GM21786 (cell line): ENCODE data around the gene ATP1B4.
"Not testable (repeated sequence)": the region's sequence is repeated elsewhere in the genome, so short reads cannot be mapped to it uniquely, and the experiment has no call there.

ENCODE experiments used
- ATAC-seq: cut with Tn5 transposase; IDR thresholded peaks from one replicate; pipeline ENCODE4 v1.9.1; 2021; ENCODE audit not compliant: unreplicated experiment

ATP1B4 gene

DNA sequence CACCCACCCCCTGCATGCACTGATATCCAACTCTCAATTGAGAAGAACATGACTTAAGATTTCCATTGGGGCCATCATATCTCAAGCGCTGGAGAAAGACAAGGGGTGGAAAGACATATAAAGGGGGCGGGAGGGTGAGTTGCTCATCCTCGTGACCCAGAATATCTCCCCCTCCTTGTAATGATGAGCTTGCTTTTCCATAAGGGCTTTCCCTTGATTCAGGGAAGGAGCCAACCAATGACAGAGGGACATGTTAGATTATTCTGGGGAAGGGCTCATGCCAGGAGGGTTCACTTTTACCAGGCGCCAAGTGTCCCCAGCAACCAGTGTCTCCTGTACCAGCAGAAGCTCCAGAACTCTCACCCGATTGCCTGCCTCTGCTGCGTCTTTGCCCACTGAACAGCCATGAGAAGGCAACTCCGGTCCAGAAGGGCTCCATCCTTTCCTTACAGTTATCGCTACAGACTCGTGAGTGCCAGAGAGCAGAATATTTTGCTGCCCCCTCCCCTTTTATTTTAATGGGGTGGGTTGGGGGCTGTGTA is at the start of gene ATP1B4:
ATP1B4 (plus strand) TSS at position 326 of the 542 bp plus-strand sequence; CDS start at position 406, 80 bp downstream.
- no peak for ATAC-seq

DNA sequence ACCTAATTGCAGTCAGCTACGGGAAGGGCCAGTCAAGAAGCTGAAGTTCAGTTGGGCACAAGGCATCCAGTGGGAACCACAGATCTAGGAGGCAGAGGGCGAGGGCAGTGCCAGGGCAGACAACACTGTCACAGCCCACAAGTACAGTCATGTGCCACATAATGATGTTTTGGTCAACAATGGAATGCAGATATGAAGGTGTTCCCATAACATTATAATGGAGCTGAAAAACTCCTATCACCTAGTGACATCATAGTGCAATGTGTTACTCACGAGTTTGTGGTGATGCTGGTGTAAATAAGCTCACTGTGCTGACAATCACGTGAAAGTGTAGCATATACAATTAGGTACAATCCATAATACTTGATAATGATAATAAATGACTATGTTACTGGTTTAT is 46.1 kb upstream of the ATP1B4 start:
- no peak for ATAC-seq

DNA sequence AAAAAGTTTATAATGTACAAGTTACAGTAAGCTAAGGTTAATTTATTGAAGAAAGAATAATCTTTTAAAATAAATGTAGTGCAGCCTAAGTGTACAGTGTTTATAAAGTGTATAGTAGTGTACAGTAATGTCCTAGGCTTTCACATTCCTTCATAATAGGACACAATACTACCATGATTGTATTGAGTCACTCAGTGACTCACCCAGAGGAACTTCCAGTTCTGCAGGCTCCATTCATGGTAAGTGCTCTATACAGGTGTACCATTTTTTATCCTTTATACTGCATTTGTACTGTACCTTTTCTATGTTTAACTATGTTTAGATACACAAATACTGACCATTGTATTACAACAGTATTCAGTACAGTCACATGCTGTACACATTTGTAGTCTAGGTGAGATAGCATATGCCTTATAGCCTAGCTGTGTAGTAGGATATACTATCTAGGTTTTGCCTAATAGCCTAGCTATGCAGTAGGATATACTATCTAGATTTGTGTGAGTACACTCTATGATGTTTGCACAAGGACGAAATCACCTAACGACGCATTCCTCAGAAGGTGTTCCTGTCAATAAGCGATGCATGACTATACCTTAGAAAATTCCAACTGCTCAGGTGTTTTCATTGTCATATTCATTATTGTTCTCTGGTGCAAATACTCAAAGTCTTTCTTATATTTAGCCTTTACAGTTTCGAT is 45.2 kb upstream of the ATP1B4 start:
- ATAC-seq = no peak

DNA sequence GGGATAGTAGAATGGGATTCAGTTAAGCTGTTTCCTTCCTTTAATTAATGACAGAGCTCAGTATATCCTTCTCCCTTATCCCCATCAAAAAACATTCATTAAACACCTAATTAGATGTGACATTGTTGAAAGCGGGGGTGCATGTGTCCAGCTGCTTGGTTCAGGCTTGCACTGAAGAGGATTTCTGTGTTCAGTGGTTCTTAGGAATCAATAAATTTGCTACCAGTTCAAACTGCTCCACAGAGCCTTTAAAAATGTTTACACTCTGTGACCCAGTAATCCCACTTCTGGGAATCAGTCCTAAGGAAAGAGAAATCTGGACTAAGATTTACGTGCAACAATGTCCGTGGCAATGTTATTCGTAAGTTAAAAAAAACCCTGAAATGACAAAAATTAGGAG is 43.5 kb upstream of the ATP1B4 start:
- no peak for ATAC-seq

DNA sequence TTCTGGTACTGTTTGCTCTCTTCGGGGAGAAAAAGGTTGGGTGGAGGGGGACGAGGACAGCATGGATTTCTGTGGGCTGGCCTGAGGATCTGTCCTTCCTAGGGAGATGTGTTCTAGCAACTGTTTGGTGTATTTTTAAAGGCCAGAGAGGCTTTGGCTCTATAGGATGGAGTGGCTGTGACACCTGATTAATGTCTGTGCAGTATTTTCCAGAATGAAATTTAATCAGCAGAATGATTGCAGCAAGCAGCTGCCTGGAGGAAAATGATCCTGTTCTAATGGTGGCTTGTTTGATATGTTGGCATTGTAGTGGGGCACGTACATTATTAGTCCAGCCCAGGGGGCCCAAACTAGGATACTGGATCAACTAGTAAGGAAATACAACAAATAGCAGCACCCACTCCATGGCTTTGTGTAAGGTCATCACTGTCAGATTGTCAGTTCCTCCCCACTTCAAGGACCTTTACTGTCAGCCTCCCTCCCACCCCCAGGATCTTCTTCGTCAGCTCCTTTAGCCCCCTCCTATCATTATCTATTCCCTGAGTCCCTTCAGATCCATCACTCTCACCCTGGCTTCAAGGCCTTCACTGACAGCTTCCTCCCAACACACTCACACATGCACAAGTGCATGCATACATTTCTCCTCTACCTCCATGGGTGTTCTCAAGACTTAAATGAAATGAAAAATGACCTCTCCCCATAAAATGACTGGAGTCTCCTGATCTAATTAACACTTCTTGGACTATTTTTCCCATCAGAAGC is 40.2 kb upstream of the ATP1B4 start:
- ATAC-seq = no peak

DNA sequence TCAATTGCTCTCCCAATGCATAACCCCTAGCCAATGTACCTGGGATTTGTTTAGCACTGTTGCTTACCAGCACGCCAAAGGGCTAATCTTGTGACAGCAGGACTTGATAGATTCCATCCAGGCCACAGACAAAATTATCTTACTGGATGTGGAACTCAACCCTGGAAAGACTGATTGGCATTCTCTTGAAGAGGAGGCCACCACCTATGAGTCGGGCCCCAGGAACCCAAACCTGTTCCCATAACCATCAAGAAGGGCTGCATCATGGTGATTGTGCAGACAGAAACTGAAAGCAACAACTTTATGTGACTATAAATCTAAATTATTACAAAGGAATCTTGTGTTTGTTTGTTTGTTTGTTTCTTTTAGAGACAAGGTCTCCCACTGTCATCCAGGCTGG is 30.8 kb upstream of the ATP1B4 start:
- no peak for ATAC-seq

DNA sequence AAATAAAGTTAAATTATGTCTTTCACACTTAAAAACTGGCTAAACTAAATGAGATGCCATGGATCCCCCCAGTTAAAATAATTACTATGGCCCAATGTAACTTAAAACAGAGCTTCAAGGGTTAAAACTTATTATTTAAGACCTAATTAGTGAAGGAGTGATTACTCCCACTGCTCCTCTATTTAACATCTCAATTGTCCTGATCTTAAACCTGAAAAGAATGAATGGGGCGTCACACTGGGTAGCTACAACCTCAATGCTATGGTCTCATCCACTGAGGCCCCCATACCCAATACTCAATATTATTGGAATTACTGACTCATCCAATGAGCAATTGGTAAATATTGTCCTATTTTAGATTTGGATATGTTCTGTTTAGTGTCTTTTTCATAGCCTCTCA is 29.5 kb upstream of the ATP1B4 start:
- no peak for ATAC-seq

DNA sequence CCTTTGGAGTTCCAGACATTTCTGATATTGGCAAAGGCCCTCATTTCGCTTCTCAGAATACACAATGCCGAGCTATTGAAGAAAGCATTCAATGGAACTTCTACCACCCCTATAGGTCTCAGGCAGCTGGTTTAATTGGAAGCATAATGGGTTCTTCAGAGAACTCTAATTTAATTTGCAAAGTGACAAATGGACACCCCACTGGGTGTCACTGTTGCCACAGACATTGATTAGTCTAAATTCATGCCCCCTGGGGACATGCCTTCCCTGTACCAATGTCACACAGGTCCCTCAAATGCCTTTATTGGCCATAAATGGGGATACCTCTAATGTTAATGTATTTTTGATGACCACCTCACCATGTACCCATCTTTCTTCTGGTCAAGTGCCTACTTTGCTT is 27.7 kb upstream of the ATP1B4 start:
- no peak for ATAC-seq

DNA sequence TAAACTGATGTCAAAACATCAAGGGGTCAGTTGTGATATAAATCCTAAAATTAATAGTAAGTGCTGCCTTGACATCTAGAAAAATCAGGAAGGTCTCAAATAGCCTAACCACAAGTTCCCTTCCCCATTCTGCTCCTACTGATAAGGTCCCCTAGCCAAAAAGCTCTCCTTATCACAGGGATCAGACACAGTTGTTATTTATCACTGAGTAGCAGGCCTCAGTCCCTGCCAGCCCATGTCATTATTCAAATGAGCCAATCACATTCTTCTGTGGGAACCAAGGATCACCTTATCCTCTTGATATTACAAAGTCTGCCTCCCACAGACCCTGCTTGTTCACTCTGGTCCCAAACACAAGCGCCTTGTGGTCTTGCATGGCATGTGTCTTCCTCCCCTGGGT is 27.3 kb upstream of the ATP1B4 start:
- no peak for ATAC-seq

DNA sequence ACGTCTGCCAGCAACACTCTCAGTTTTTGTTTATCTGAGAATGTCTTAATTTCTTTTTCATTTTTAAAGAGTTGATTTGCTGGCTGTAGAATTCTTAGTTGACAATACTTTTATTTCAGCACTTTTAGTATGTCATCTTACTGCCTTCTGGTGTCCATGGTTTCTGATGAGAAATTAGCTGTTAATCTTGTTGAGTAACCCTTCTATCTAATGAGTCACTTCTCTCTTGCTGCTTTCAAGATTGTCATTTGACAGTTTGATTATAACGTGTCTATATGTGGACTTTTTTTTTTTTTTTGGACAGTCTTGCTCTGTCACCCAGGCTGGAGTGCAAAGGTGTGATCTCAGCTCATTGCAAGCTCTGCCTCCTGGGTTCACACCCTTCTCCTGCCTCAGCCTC is 26.6 kb upstream of the ATP1B4 start:
- ATAC-seq = no peak

DNA sequence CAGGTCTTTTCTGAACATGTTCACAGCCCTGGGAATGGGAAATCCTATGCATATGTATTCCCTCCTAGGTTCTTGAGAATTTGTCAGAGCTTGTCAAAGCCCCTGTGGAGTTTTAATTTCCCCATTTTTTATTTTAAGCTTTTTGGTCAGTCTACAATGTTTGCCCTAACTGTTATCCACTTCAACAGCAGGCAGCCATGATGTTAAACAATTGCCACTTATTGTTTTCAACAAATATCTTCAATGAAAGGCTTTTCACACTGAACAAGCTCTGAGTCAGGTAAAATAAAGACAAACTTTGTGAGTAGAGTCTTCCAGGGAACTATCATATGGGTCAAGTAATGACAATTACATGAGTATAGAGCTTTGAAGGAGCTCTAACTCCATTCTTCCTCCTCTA is 25.0 kb upstream of the ATP1B4 start:
- no peak for ATAC-seq

DNA sequence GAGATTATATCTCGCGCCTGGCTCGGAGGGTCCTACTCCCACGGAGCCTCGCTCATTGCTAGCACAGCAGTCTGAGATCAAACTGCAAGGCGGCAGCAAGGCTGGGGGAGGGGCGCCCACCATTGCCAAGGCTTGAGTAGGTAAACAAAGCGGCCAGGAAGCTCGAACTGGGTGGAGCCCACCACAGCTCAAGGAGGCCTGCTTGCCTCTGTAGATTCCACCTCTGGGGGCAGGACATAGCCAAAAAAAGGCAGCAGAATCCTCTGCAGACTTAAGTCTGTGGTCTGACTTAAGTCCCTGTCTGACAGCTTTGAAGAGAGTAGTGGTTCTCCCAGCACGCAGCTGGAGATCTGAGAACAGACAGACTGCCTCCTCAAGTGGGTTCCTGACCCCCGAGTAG is 17.3 kb upstream of the ATP1B4 start:
- not testable (repeated sequence) for ATAC-seq

DNA sequence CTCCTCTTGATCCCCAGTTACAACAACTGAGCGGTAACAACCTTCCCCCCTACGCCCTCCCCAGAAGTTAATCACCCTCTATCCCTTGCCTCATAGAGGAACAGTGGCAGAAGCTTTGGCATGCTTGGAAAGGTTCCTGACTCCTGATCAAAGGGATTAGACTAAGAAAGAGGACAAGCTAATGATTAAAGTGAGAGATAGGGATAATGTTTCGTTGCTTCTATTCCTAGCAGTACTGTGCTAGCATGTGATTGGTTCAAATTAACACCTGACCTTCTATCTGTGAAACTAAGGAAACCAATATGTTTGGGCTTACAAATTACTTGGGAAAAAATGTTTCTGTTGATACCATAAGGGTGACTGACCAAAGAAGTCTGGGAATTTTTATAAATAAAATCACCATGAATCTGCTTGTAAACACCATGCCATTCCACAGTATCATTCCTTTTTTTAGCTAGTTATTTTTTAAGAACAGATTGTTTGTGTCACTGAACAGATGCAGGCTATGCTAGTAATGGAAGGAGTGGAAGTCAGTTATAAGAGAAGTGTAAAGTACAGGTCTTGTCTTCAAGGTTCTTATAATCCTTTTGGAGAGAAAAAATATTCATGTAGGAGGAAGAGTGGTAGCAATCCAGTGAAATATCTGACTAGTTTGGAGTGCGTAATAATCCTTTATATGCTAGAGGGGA is 11.3 kb upstream of the ATP1B4 start:
- ATAC-seq = no peak

DNA sequence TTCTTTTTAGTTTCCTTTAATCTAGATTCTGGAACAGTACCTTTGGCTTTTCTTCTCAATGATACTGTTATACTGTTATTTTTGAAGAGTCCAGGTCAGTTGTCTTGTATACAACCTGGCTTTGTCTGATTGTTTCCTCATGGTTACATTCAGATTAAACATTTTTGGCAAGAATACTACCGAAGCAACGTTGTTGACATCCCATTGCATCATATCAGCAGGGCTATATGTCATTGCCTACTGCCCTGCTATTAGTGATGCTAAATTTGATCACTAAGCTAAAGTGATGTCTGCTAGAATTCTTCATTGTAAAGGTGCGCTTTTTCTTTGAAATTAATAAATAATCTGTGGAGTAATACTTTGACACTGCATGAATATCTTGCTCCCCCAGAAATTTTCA is 5.8 kb upstream of the ATP1B4 start:
- ATAC-seq = no peak

DNA sequence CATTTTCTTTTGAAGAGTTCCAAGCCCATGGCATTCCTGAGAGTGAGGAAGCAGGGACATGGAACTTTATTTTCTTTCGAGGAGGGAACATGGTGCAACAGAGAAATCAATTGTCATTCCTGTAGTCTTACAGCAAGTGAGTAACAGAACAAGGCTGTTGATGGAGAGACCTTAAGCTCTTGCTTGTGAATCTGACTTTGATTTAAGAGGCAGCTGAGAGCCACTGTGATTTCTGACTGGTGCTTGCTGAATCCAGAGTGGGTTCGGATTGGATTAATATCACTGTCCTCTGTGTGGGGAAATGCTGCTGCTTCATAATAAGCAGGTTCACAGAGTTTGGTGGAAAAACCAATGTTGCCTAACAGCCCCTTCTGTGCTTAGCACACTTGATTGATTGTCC is 4.7 kb upstream of the ATP1B4 start:
- ATAC-seq = no peak

DNA sequence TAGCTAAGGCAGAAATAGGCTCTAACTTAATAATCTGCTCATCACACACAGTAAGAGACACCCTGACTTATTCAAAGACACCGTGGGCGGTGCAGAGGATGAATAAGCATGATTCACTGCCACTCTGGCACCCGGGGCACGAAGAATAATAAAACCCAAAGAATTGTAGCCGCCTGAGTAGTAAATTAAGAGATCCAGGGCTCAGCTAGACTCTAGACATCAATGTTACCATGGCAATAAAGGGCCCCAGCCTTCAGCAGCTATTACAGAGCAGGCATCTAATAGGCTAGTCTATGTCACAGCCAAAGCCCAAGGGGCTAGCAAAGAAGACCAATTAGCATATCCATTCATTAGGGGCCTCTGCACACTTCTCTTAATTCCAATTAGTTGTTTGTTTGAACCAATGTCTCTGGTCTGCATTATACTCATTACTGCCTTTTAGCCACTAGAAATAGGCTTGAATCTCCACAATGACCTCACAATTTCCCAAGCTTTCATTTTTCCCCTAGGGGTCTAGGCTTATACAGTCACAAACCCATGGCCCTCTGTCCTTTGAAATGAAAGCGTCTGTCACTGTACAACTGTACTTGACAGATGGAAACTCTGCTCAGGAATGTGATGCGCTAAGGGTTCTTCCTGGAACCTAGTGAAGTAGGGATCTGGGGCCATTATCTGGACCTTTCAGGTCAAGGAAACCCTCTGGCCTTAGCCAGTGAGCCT is 3.0 kb upstream of the ATP1B4 start:
- ATAC-seq = no peak

DNA sequence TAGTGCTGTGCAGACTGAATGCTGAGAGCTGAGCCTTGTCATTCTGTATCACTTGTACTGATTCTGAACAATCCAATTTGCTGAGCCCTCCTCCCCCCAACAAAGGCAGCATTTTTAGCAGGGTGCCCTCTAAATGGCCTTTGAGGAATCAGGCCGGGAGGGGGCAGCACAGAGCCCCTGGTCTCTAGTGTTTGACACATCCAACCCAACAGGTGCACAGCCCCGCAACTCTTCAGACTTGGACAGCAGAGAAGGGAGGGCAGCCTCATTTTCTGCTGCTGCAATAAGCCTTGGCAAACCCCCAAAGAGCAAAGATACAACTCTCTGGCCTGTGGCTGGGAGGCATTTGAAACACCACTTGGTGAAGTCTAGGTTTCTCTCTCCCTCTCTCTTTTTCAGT is 3.4 kb downstream of the ATP1B4 start:
- peak; percentile 60 for ATAC-seq

DNA sequence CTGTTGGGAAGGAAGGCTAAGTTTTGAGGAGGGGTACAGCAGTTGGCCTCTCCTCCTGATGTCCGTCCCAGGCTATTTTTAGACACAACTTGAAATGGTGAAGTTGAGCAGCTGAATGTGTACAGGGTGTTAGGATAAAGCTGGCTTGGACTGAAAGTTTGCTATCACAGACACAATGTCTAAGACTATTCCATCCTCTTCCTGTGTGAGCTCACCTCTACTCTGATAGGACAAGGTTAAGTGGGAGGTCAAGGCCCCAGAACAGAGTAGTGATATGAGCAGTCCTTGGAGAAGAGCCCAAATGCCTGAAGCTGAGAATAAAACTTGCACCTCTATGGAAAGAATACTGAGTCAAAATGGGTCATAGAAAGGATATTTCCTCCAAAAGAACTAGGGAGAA is 4.1 kb downstream of the ATP1B4 start:
- ATAC-seq = no peak

DNA sequence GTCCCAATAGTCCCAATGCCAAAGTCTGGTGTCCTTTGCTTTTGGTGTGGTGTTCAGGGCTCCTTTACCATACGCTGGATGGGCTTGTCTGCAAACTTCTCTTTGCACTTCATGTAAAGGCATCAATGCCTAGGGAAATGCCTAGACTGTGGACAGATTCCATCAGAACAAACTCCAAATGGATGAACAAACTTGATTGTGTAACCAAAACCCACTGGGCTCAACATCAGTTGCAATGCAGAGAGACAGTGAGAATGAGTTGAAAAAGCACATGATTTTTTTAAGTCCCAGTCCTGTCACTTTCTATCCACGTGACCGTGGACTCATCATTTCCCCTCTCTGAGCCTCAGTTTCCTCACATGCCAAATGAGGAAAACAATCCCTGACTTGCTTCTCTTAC is 4.9 kb downstream of the ATP1B4 start:
- no peak for ATAC-seq

DNA sequence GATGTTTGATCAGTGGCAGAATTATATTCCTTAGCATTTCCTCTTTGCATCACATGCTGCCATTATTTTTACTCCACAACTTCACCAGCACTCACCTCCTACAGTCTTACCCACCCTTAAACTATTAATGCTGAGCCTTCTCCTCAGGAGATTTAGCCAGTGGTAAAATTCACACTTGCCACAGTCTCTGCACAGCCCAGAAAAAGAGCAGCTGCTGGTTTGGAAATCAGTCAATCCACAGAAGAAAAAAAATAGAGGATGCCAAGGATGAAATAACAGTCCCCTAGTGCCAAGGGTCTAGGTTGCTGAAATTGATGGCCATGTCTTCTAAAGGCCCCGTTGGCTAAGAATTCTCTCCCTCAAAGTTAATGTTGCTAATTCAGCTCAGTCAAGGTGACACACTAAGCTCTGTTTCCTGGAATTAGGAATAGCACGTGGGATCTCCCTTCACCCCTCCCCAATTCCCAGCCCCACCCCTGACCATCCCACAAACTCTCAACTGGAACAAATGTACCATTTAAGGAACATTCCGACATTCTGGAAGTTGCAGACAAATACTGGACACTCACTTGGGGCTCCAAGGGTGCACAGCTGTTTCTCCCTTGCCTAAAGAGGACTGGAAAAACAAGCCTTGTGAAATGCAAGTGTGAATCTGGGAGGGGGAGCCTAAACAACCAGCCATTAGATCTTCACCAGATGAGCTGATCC is 5.7 kb downstream of the ATP1B4 start:
- no peak for ATAC-seq
